ENCODE measurements around the gene FARP1. TPM values are rescaled to one million over a fixed set of nuclear protein-coding genes. Genes with fewer than 3 reads are reported as not detected.

Gene FARP1
- total RNA-seq, 2 donors from 2014 or later = 61.4 to 89.2 TPM

- no peak for DNase-seq (ENCODE audit: low spot score)
- intact Hi-C loops (cut with DNase I) = no loop called here
Measured at GRCh38 chr13:98290261-98290660, 147.4 kb downstream of the FARP1 start.

GRCh38 chr13:98291658-98292057, 148.8 kb downstream of the FARP1 start:
- DNase-seq (ENCODE audit: low spot score) = no peak
- intact Hi-C loops (cut with DNase I) = no loop called here

GRCh38 chr13:98293103-98293502, 150.2 kb downstream of the FARP1 start:
- no peak for DNase-seq (ENCODE audit: low spot score)
- intact Hi-C loops (cut with DNase I) = no loop called here

- no peak for DNase-seq (ENCODE audit: low spot score)
- intact Hi-C loops (cut with DNase I) = no loop called here
Measured at GRCh38 chr13:98293570-98294142, 150.8 kb downstream of the FARP1 start.

- intact Hi-C loops (cut with DNase I) = no loop called here
Measured at GRCh38 chr13:98295371-98295770, 152.5 kb downstream of the FARP1 start.

DNA sequence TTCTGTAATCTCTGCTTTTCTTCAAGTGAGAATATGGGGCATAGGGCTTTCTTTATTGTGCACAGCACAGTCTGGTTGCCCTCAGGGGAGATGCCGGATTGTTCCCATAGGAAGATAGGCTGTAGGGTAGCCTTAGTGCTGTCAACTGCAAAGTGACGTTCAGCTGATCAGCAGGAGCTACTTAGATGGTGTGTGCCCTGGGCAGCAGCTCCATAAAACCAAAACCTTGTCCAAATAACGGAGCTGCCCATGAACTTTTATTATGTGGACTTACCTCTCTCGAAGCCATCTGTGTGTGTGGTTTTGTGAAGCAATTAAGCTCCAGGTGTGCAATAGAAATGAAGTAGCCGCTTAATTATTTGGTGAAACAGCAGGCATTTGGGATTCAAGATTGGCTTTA, 154.2 kb downstream of the FARP1 start:
- intact Hi-C loops (cut with DNase I) = no loop called here
- DNase-seq (ENCODE audit: low spot score) = no peak

More at GRCh38 chr13:98295371-98295770, 152.5 kb downstream of the FARP1 start:
- no peak for DNase-seq (ENCODE audit: low spot score)

DNA sequence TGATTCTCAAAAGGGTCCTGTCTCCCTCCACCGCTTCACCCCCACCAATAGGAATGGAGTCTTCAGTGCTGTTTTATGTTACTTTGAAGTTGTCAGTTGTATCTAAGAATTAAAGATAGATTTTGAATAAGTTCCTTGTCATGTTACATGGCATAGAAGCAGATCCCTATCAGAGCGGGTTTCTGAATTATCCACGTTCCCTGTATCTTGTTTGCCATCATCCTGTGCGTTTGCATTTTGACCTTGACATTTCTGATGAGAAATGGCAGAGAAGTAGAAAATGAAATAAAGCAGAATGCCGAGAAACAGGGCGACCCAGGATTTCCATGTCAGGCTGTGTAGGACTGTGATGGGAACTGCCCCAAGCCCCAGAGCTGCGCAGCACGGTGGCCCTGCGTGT, 154.9 kb downstream of the FARP1 start:
- intact Hi-C loops (cut with DNase I) = no loop called here
- no peak for DNase-seq (ENCODE audit: low spot score)

GRCh38 chr13:98298599-98298998, 155.7 kb downstream of the FARP1 start:
- DNase-seq (ENCODE audit: low spot score) = no peak
- intact Hi-C loops (cut with DNase I) = no loop called here

- no peak for DNase-seq (ENCODE audit: low spot score)
- intact Hi-C loops (cut with DNase I) = no loop called here
Measured at GRCh38 chr13:98299235-98299965, 156.5 kb downstream of the FARP1 start.

DNA sequence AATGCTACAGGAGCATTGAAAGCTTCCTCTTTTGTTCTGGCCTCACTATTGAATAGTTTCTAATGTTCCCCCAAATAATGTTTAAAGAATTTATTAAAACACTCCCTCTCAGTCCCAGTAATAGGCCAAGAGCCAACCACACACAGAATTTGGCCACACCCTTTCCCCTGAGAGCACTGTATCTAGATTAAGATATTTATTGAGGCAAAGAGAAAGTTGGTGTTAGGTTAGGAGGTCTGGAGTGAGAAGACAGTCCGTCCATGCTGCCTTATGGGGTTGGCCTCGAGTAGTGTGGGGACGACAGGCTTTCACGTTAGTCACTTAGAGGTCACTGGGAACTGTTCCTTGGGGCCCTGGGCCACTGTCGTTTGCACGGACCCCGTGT, 157.1 kb downstream of the FARP1 start:
- DNase-seq (ENCODE audit: low spot score) = no peak
- intact Hi-C loops (cut with DNase I) = no loop called here

GRCh38 chr13:98300956-98301641, 158.2 kb downstream of the FARP1 start:
- no peak for DNase-seq (ENCODE audit: low spot score)
- intact Hi-C loops (cut with DNase I) = no loop called here

GRCh38 chr13:98301721-98302120, 158.8 kb downstream of the FARP1 start:
- intact Hi-C loops (cut with DNase I) = no loop called here

GRCh38 chr13:98303858-98304257, 161.0 kb downstream of the FARP1 start:
- intact Hi-C loops (cut with DNase I) = loop anchor here in 1 of 2 donors (1.0 kb wide), 1 partner anchor 18 kb away; no protein-coding TSS in a partner anchor
- DNase-seq (ENCODE audit: low spot score) = no peak

More at GRCh38 chr13:98301721-98302120, 158.8 kb downstream of the FARP1 start:
- DNase-seq (ENCODE audit: low spot score) = no peak

DNA sequence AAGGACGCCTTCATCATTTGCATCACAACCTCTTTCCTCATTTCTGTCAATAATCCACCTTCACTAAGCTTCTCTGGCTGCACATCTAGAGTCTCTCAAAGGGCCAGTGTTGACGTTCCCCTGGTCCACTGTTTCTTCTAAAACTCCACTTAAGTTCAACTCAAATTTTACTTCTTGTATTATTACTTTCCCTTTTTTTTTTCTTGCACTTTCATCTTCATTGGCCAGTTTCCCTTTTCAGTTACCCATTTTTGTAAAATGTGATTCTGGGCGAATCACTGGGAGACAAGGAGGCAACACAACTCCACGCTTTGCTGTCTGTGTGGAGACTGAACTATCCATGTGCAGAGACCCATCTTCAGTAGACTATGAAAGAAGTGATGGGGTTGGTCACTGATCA, 162.8 kb downstream of the FARP1 start:
- intact Hi-C loops (cut with DNase I) = no loop called here
- DNase-seq (ENCODE audit: low spot score) = no peak

DNA sequence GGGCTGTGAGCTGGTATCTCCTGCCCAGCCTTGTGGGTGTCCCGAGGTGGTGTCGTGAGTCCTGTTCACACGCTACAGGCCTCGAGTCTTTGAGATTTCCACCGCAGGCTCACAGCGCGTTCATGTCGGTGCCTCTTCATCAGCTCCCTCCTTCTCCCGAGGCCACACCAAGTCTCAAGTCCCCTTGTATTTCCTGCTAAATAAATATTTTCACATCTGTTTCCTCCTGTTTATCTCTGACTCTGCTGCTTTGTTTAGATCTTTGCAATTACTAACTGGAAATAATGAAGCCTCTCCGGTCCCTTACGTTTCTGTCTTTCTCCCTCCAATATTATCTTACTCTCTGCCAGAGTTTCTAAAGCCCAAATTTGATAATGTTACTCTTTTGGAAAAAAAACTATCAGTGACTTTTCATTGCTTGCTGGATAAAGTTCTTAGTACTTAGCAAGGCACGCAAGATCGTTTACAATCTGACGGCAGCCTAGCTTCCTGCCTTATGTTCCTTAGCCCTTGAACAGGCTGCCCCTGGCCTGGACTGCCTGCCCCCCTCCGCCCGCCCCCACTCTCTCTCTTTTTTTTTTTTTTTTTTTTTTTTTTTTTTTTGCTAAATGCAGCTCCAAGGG, 164.7 kb downstream of the FARP1 start:
- DNase-seq (ENCODE audit: low spot score) = no peak
- intact Hi-C loops (cut with DNase I) = no loop called here

DNA sequence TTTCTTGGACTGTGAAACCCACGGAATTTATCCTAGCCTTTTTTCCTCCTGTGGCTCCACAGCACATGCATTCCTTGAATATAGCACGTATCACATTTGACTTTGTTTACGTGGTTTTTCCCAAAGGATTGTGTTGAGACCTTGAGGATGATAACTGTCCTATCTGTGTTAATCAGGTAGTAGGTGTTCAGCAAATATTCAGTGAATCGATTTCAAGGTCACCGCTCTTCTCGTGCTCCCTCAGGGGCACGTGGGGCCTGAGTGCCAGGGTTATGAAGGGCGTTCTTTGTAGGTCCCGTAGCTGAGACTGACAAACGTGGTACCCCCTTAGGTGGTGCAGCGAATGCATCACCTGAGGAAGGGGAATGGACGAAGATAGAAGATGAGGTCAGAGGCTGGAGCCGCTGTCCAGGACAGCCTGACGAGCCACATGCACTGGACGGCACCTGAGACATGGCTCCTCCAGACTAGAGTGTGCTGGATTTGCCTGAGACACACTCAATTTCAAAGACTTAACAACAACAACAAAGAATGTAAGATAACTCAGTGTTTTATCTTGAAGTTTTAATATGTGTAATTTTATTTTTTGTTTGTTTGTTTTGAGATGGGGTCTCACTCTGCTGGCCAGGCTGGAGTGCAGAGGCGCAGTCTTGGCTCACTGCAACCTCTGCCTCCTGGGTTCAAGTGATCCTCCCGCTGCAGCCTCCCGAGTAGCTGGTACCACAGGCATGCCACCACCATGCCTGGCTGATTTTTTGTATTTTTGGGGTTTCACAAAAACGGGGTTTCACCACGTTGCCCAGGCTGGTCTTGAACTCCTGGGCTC, 165.4 kb downstream of the FARP1 start:
- no peak for DNase-seq (ENCODE audit: low spot score)
- intact Hi-C loops (cut with DNase I) = no loop called here

GRCh38 chr13:98309569-98310335, 166.9 kb downstream of the FARP1 start:
- intact Hi-C loops (cut with DNase I) = no loop called here
- no peak for DNase-seq (ENCODE audit: low spot score)

DNA sequence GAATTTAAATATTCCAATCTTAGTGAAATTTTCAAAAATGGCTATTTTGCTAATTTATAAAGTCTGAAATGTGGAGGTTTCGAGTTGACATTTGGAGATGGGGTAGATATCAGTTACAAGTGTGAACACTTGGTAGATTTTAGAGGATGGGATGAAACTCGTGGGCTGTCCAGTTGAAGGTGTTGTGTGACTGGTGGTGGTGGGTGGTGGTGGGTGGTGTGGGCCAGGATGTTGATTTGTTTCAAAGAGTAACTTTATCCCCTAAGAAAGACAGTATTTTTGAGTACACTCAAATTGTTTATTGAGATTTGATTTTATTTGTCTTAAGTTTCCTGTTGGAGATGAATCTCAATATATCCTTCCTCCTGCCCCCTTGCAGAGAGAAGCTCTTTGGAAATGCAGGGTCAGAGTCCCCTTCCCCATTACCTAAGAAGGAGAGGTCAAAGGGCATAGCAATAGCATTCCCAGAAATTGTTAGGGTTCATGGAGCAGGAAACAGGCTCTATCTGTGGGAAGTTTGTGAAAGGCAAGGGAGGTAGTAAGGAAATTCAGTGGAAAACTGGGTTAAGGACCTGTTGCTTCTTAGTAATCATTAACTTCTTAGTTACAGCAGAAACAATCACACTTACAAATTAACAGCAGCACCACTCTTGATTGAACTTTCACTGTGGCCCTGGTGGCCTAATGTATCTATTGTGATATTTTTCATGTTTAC, 167.7 kb downstream of the FARP1 start:
- intact Hi-C loops (cut with DNase I) = no loop called here
- DNase-seq (ENCODE audit: low spot score) = no peak
